SK-N-DZ (cell line): ENCODE results near the gene OSBPL2.

Experiments used
- DNase-seq: peaks from one replicate; pipeline ENCODE4 v3.0.0-alpha.2; 2015; ENCODE audit warnings: low spot score

The OSBPL2 gene

DNA sequence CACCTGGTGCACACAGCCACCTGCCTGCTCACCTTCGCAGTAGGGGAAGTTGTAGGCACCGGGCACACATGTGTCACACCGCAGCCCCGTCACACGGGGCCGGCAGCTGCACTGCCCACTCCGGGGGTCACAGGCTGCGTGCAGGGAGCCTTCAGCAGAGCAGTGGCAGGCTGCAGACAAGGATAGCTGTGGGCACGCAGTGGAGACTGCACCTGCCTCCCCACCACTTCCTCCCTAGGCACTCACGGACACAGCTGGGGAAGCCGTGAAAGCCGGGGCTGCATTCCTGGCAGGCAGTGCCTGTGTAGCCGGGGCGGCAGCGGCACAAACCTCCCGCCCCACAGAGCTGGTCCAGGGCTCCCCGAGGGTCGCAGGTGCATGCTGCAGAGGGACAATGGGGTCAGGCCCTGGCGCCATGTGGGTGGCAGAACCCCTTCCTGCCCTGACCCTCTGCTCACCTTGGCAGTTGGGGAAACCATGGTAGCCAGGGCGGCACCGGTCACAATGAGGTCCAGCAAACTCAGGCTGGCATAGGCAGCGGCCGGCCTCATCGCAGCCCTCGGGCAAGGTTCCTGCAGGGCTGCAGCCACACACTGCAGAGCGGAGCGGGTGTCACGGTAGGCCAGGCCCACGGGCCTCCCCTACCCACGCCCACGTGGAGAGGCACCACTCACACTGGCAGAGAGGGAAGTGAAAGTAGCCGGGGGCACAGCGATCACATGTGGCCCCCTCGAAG, 99.4 kb downstream of the OSBPL2 start:
- DNase-seq: no peak

DNA sequence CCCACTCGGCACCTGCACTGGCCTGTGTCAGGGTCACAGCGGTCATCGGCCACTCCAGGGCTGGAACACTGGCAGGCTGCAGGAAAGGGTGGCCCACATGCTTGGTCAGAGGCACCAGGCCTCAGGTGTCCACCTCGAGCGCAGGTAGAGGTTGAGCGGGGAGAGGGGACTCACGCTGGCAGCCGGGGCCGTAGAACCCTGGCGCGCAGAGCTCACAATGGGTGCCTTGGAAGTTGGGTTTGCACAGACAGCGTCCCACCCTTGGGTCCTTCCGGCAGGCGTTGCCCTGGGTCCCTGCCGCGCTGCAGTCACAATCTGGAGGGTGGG, 99.9 kb downstream of the OSBPL2 start:
- no peak for DNase-seq

GRCh38 chr20:62339647-62340062, 101.3 kb downstream of the OSBPL2 start:
- no peak for DNase-seq

- DNase-seq: no peak
These were observed 104.6 kb downstream of the OSBPL2 start for GRCh38 chr20:62342910-62343309.

GRCh38 chr20:62344092-62344491, 105.8 kb downstream of the OSBPL2 start:
- DNase-seq: no peak

GRCh38 chr20:62344782-62345181, 106.5 kb downstream of the OSBPL2 start:
- no peak for DNase-seq
